CD4-positive, alpha-beta memory T cell (primary cell): ENCODE measurements around the gene PNLIPRP2. TPM values are rescaled to one million over a fixed set of nuclear protein-coding genes. Genes with fewer than 3 reads are reported as not detected.

ENCODE experiments used
- CTCF ChIA-PET: fragments of 350-600 bp; sonication (Branson Sonifier 250); formaldehyde crosslinking; loops from one replicate; lab custom pipeline; 2021; ENCODE audit warnings: inconsistent platforms; ENCODE audit not compliant: partially characterized antibody; lab: Charles Lee
- POLR2A ChIA-PET: fragments of 350-600 bp; sonication (Branson Sonifier 250); formaldehyde crosslinking; loops from one replicate; lab custom pipeline; 2021; ENCODE audit not compliant: partially characterized antibody; lab: Charles Lee
- DNase-seq, 5 donors: peaks; one replicate each; pipeline versions ENCODE4 v3.0.0 to v3.0.0-alpha.2; 2020 to 2022; ENCODE audit warnings: mixed read lengths in 1 of 5
- H3K27ac ChIP-seq: one replicate; pipeline ENCODE4 v1.7.0; 2013; ENCODE audit warnings: low read depth, low read length
- H3K27me3 ChIP-seq: 2 replicates; pipeline ENCODE4 v1.7.0; 2013; ENCODE audit warnings: mild to moderate bottlenecking, low read length, moderate library complexity; ENCODE audit not compliant: insufficient read depth
- H3K36me3 ChIP-seq: 2 replicates; pipeline ENCODE4 v1.7.0; 2013; ENCODE audit warnings: mild to moderate bottlenecking, low read length, moderate library complexity; ENCODE audit not compliant: insufficient read depth
- H3K4me1 ChIP-seq: 2 replicates; pipeline ENCODE4 v1.7.0; 2013; ENCODE audit warnings: mild to moderate bottlenecking, low read length, moderate library complexity; ENCODE audit not compliant: insufficient read depth
- H3K4me3 ChIP-seq, 2 donors: one replicate each; pipeline ENCODE4 v1.7.0; 2013; ENCODE audit warnings: low read length in 2 of 2, mild to moderate bottlenecking in 1 of 2
- H3K9me3 ChIP-seq, 2 donors: one replicate each; pipeline ENCODE4 v1.7.0; 2013; ENCODE audit warnings: low read length in 2 of 2, control low read depth in 1 of 2; ENCODE audit not compliant: control insufficient read depth in 1 of 2
- H3K27ac Mint-ChIP-seq, 7 donors: one replicate each; pipeline ENCODE4 v1.8.0; 2020 to 2021; ENCODE audit warnings: mixed read lengths in 7 of 7, mild to moderate bottlenecking in 6 of 7, inconsistent platforms in 3 of 7, moderate library complexity in 3 of 7
- H3K27me3 Mint-ChIP-seq, 2 donors: one replicate each; pipeline ENCODE4 v1.8.0; 2020 to 2021; ENCODE audit warnings: mixed read lengths in 2 of 2
- H3K36me3 Mint-ChIP-seq, 2 donors: one replicate each; pipeline ENCODE4 v1.8.0; 2020 to 2021; ENCODE audit warnings: mixed read lengths in 2 of 2, inconsistent platforms in 1 of 2, mild to moderate bottlenecking in 1 of 2
- H3K4me1 Mint-ChIP-seq, 4 donors: one replicate each; pipeline ENCODE4 v1.8.0; 2020 to 2021; ENCODE audit warnings: mixed read lengths in 4 of 4, mild to moderate bottlenecking in 1 of 4
- H3K4me3 Mint-ChIP-seq, 8 donors: one replicate each; pipeline ENCODE4 v1.8.0; 2020 to 2021; ENCODE audit warnings: mixed read lengths in 8 of 8, mild to moderate bottlenecking in 7 of 8, moderate library complexity in 6 of 8, inconsistent platforms in 3 of 8
- H3K9me3 Mint-ChIP-seq, 8 donors: one replicate each; pipeline ENCODE4 v1.8.0; 2020 to 2021; ENCODE audit warnings: mixed read lengths in 8 of 8, mild to moderate bottlenecking in 5 of 8, inconsistent platforms in 3 of 8, moderate library complexity in 1 of 8
- intact Hi-C: fragments of 100-400 bp; cut with micrococcal nuclease; formaldehyde crosslinking; loops from one replicate; pipeline ENCODE4 v1.15.1; 2023
- polyA plus RNA-seq, 2 donors: library from polyadenylated mRNA; unstranded; fragments of 300-500 nt; fragmentation: Illumina TruSeq; gene quantifications; one replicate each; pipeline ENCODE4 v1.2.3, GENCODE V29; 2021
- total RNA-seq, 2 experiments: library from RNA; stranded (reverse); gene quantifications; one replicate each; pipeline ENCODE4 v1.2.3, GENCODE V29; 2021

The PNLIPRP2 gene
- total and polyA plus RNA-seq, 4 experiments from 2014 or later, result not detected

GRCh38 chr10:116606061-116606483 is 14.7 kb upstream of the PNLIPRP2 start:
- intact Hi-C loops, result no loop called here
- H3K9me3 ChIP-seq, result no peaks in the 10 kb centered on the region
- no peaks in the 10 kb centered on the region for H3K27me3 ChIP-seq
- peaks cover 5 to 23% of the 10 kb centered on the region in 2 donors for H3K27me3 Mint-ChIP-seq
- H3K4me1 Mint-ChIP-seq, result peaks cover 0 to 5% (median 0%) of the 10 kb centered on the region in 4 donors
- no peak overlapping the region for H3K27ac Mint-ChIP-seq
- H3K4me3 ChIP-seq, result no peak overlapping the region
- H3K4me1 ChIP-seq, result no peaks in the 10 kb centered on the region
- no peaks in the 10 kb centered on the region for H3K36me3 ChIP-seq
- no peak for DNase-seq
- H3K4me3 Mint-ChIP-seq, result no peak overlapping the region
- no peak overlapping the region for H3K27ac ChIP-seq
- ChIA-PET CTCF (no interaction called here), POLR2A (no interaction called here)
- no peaks in the 10 kb centered on the region for H3K36me3 Mint-ChIP-seq
- peaks cover 0 to 3% (median 0%) of the 10 kb centered on the region in 8 donors for H3K9me3 Mint-ChIP-seq

DNA sequence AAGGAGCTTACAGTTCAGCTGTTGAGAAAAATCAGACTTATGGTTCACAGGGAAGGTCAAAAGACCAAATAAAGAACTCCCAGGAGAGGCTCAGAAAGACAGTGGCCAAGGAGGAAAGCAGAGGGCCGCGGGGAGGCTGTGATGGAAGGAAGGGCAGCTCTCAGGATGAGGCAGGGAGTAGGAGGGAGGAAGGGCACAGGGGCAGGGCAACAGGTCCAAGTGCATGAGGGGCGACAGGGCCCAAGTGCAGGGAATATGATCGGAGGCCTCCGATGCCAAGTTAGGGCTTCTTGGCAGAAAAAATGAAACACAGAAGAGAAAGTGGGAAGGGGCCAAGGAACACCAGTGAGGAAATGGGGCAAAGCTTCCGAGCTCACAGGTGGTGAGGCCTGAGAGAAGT is 13.4 kb upstream of the PNLIPRP2 start:
- Mint-ChIP-seq H3K4me3 (no peak overlapping the region), H3K27me3 (peaks cover 5 to 23% of the 10 kb centered on the region in 2 donors)
- POLR2A ChIA-PET, result no interaction called here

GRCh38 chr10:116608686-116609594 is 11.8 kb upstream of the PNLIPRP2 start:
- ChIA-PET POLR2A (no interaction called here), CTCF (no interaction called here)
- Histone ChIP-seq H3K4me1 (no peaks in the 10 kb centered on the region), H3K9me3 (no peaks in the 10 kb centered on the region), H3K4me3 (no peak overlapping the region), H3K27me3 (no peaks in the 10 kb centered on the region), H3K36me3 (no peaks in the 10 kb centered on the region), H3K27ac (no peak overlapping the region)
- Mint-ChIP-seq H3K4me1 (peaks cover 0 to 5% (median 0%) of the 10 kb centered on the region in 4 donors), H3K4me3 (peak overlapping the region in 1 of 8 donors; percentile 58), H3K9me3 (peaks cover 0 to 3% (median 0%) of the 10 kb centered on the region in 8 donors), H3K27ac (no peak overlapping the region), H3K36me3 (no peaks in the 10 kb centered on the region), H3K27me3 (peaks cover 8 to 23% of the 10 kb centered on the region in 2 donors)
- intact Hi-C loops, result no loop called here
- DNase-seq, result no peak

More for the DNA sequence above, 13.4 kb upstream of the PNLIPRP2 start:
- intact Hi-C loops, result no loop called here
- peaks cover 0 to 5% (median 0%) of the 10 kb centered on the region in 4 donors for H3K4me1 Mint-ChIP-seq
- Histone ChIP-seq H3K36me3 (no peaks in the 10 kb centered on the region), H3K27me3 (no peaks in the 10 kb centered on the region), H3K4me3 (no peak overlapping the region), H3K27ac (no peak overlapping the region), H3K4me1 (no peaks in the 10 kb centered on the region), H3K9me3 (no peaks in the 10 kb centered on the region)
- H3K27ac Mint-ChIP-seq, result no peak overlapping the region
- peaks cover 0 to 3% (median 0%) of the 10 kb centered on the region in 8 donors for H3K9me3 Mint-ChIP-seq
- DNase-seq, result no peak
- no peaks in the 10 kb centered on the region for H3K36me3 Mint-ChIP-seq
- CTCF ChIA-PET, result no interaction called here

GRCh38 chr10:116610443-116611152 is 10.2 kb upstream of the PNLIPRP2 start:
- Histone ChIP-seq H3K9me3 (no peaks in the 10 kb centered on the region), H3K4me1 (no peaks in the 10 kb centered on the region), H3K27me3 (no peaks in the 10 kb centered on the region), H3K27ac (no peak overlapping the region), H3K4me3 (no peak overlapping the region), H3K36me3 (no peaks in the 10 kb centered on the region)
- Mint-ChIP-seq H3K4me1 (peaks cover 0 to 5% (median 0%) of the 10 kb centered on the region in 4 donors), H3K9me3 (peaks cover 0 to 3% (median under 1%) of the 10 kb centered on the region in 8 donors), H3K36me3 (no peaks in the 10 kb centered on the region), H3K4me3 (no peak overlapping the region), H3K27ac (no peak overlapping the region), H3K27me3 (peaks cover 5 to 20% of the 10 kb centered on the region in 2 donors)
- ChIA-PET CTCF (no interaction called here), POLR2A (no interaction called here)
- DNase-seq, result no peak
- intact Hi-C loops, result no loop called here

GRCh38 chr10:116611153-116611545 is 9.6 kb upstream of the PNLIPRP2 start:
- Histone ChIP-seq H3K27me3 (no peaks in the 10 kb centered on the region), H3K4me3 (no peak overlapping the region), H3K4me1 (no peaks in the 10 kb centered on the region), H3K36me3 (no peaks in the 10 kb centered on the region), H3K9me3 (no peaks in the 10 kb centered on the region), H3K27ac (no peak overlapping the region)
- peaks cover 4 to 17% of the 10 kb centered on the region in 2 donors for H3K27me3 Mint-ChIP-seq
- DNase-seq, result no peak
- intact Hi-C loops, result no loop called here
- H3K4me3 Mint-ChIP-seq, result no peak overlapping the region
- POLR2A ChIA-PET, result no interaction called here
- no peaks in the 10 kb centered on the region for H3K36me3 Mint-ChIP-seq
- peaks cover 0 to 5% (median 0%) of the 10 kb centered on the region in 4 donors for H3K4me1 Mint-ChIP-seq
- CTCF ChIA-PET, result no interaction called here
- H3K27ac Mint-ChIP-seq, result no peak overlapping the region
- H3K9me3 Mint-ChIP-seq, result peaks cover 0 to 3% (median 2%) of the 10 kb centered on the region in 8 donors

- Mint-ChIP-seq H3K9me3 (peaks cover 0 to 3% (median 1%) of the 10 kb centered on the region in 8 donors), H3K36me3 (no peaks in the 10 kb centered on the region), H3K27me3 (peaks cover 4 to 11% of the 10 kb centered on the region in 2 donors), H3K27ac (no peak overlapping the region), H3K4me1 (peaks cover 0 to 5% (median 0%) of the 10 kb centered on the region in 4 donors), H3K4me3 (no peak overlapping the region)
- H3K4me3 ChIP-seq, result no peak overlapping the region
- H3K27me3 ChIP-seq, result no peaks in the 10 kb centered on the region
- ChIA-PET CTCF (no interaction called here), POLR2A (no interaction called here)
- no peak for DNase-seq
- H3K4me1 ChIP-seq, result no peaks in the 10 kb centered on the region
- H3K9me3 ChIP-seq, result no peaks in the 10 kb centered on the region
- no peaks in the 10 kb centered on the region for H3K36me3 ChIP-seq
- no peak overlapping the region for H3K27ac ChIP-seq
- intact Hi-C loops, result no loop called here
Observed at GRCh38 chr10:116612107-116612769, 8.5 kb upstream of the PNLIPRP2 start.

DNA sequence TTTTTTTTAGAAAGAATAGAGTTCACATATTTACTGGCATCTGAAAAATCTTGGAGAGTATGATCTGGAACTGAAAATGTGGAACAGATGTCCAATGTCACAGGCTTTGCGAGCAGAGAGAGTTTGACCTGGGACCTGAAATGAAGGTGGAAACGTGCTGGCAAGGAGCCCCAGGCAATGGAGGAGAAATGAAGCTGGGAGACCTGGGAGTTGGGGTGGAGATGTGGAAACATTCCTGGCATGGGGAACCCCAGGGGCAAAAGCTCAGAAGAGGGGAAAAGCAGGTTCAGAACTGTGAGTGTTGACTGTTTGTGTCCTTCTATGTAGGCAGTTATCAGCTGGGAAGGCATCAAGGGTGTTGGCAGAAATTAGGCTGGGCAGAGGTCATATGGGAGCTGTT is 7.3 kb upstream of the PNLIPRP2 start:
- H3K9me3 ChIP-seq, result no peaks in the 10 kb centered on the region
- Mint-ChIP-seq H3K4me1 (peaks cover 0 to 5% (median 0%) of the 10 kb centered on the region in 4 donors), H3K27ac (no peak overlapping the region), H3K27me3 (peaks cover 4 to 6% of the 10 kb centered on the region in 2 donors), H3K4me3 (no peak overlapping the region), H3K9me3 (peaks cover 0 to 3% (median under 1%) of the 10 kb centered on the region in 8 donors), H3K36me3 (no peaks in the 10 kb centered on the region)
- intact Hi-C loops, result no loop called here
- H3K4me1 ChIP-seq, result no peaks in the 10 kb centered on the region
- ChIA-PET POLR2A (no interaction called here), CTCF (no interaction called here)
- DNase-seq, result no peak
- H3K27me3 ChIP-seq, result no peaks in the 10 kb centered on the region
- no peak overlapping the region for H3K4me3 ChIP-seq
- no peaks in the 10 kb centered on the region for H3K36me3 ChIP-seq
- no peak overlapping the region for H3K27ac ChIP-seq
